PFSK-1 (cell line): ENCODE results near the gene SMIM10L2A. TPM values are rescaled to one million over a fixed set of nuclear protein-coding genes. Genes with fewer than 3 reads are reported as not detected.

Experiments used
- FOXP2 ChIP-seq: optimal IDR thresholded peaks from 2 replicates; pipeline ENCODE3; 2011; ENCODE audit warnings: borderline replicate concordance, control low read depth, inconsistent platforms; ENCODE audit not compliant: insufficient read depth; ENCODE audit errors: extremely low read length, extremely low read depth
- POLR2AphosphoS5 ChIP-seq: IDR thresholded peaks from 2 replicates; pipeline ENCODE4 v1.6.1; 2012; ENCODE audit warnings: low read depth, mild to moderate bottlenecking, control low read depth, low read length, moderate library complexity
- SIN3A ChIP-seq: IDR thresholded peaks from 2 replicates; pipeline ENCODE4 v1.6.1; 2012; ENCODE audit warnings: mild to moderate bottlenecking, low read length, moderate library complexity, borderline replicate concordance; ENCODE audit not compliant: insufficient read depth
- TAF1 ChIP-seq: IDR thresholded peaks from 2 replicates; pipeline ENCODE4 v1.6.1; 2012; ENCODE audit warnings: low read length, control low read depth, borderline replicate concordance; ENCODE audit not compliant: insufficient read depth
- polyA plus RNA-seq: library from polyadenylated mRNA; unstranded; fragments of >200 nt; gene quantifications from one replicate; pipeline ENCODE4 v1.2.1, GENCODE V29; 2012; ENCODE audit warnings: low read depth, missing spikeins; ENCODE audit not compliant: insufficient read length
- TF ChIP-seq, protein P1 (sequence below), 2 experiments: IDR thresholded peaks; 2 replicates each; pipeline versions ENCODE4 v1.6.1 to v1.8.0; 2011 to 2012; ENCODE audit warnings: low read depth in 2 of 2, low read length in 2 of 2, control low read depth in 1 of 2, inconsistent platforms in 1 of 2, mild to moderate bottlenecking in 1 of 2, moderate library complexity in 1 of 2; ENCODE audit not compliant: insufficient read depth in 1 of 2

SMIM10L2A gene
- polyA plus RNA-seq = not detected

- TF ChIP-seq POLR2AphosphoS5 (no peak), FOXP2 (no peak), TAF1 (no peak), SIN3A (no peak)
- TF ChIP-seq, protein P1, sequence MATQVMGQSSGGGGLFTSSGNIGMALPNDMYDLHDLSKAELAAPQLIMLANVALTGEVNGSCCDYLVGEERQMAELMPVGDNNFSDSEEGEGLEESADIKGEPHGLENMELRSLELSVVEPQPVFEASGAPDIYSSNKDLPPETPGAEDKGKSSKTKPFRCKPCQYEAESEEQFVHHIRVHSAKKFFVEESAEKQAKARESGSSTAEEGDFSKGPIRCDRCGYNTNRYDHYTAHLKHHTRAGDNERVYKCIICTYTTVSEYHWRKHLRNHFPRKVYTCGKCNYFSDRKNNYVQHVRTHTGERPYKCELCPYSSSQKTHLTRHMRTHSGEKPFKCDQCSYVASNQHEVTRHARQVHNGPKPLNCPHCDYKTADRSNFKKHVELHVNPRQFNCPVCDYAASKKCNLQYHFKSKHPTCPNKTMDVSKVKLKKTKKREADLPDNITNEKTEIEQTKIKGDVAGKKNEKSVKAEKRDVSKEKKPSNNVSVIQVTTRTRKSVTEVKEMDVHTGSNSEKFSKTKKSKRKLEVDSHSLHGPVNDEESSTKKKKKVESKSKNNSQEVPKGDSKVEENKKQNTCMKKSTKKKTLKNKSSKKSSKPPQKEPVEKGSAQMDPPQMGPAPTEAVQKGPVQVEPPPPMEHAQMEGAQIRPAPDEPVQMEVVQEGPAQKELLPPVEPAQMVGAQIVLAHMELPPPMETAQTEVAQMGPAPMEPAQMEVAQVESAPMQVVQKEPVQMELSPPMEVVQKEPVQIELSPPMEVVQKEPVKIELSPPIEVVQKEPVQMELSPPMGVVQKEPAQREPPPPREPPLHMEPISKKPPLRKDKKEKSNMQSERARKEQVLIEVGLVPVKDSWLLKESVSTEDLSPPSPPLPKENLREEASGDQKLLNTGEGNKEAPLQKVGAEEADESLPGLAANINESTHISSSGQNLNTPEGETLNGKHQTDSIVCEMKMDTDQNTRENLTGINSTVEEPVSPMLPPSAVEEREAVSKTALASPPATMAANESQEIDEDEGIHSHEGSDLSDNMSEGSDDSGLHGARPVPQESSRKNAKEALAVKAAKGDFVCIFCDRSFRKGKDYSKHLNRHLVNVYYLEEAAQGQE (IDR thresholded peaks at IDR 0.05; ENCODE audit: insufficient read depth in 1 of 2, low read depth in 2 of 2, low read length in 2 of 2) = no peak
Measured at GRCh38 chrX:135421932-135422809, at the start of gene SMIM10L2A. Gene SMIM10L2A (plus strand): TSS chrX:135421944. CDS start chrX:135422132, 188 bp downstream.

DNA sequence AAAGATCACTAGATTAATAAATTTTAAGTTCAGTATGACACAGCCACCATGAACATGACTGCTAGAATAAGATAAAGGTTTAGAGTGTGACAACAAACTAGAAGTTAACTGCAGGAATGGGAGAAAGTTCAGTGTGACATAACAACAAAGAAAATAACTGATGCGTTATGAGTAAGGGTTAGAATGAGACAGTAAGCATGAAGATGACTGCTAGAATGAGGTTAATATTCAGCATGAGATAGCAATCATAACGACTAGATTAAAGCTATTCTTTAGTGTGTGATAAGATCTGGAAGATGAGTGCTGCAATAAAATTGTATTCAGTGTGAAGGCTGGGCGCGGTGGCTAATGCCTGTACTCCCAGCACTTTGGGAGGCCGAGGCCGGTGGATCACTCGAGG is 48.4 kb upstream of the SMIM10L2A start:
- TF ChIP-seq TAF1 (no peak), FOXP2 (no peak), SIN3A (no peak), POLR2AphosphoS5 (no peak)
- TF ChIP-seq, protein P1 (IDR thresholded peaks at IDR 0.05; ENCODE audit: insufficient read depth in 1 of 2, low read depth in 2 of 2, low read length in 2 of 2) = no peak

- TF ChIP-seq TAF1 (no peak), POLR2AphosphoS5 (no peak), SIN3A (no peak), FOXP2 (no peak)
Measured at GRCh38 chrX:135382260-135382659, 39.5 kb upstream of the SMIM10L2A start.

DNA sequence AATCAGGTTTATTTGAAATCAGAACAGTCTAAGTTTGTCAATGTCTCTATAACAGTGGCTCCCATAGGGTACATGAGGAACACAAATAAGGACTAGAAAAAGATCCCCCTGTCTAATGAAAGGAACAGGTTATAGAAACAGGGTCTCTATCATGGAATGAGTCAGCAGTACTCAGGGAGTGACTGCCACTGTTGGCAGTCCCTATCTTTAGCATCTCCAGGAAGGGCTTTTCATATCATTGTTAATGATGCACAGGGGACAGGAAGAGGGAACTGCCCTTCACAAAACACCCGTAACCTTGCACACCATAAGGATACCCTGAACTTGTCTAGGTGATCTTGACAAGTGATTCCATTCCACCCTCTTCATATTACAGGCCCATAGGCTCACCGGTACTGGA is 38.5 kb upstream of the SMIM10L2A start:
- TF ChIP-seq FOXP2 (no peak), SIN3A (no peak), POLR2AphosphoS5 (no peak), TAF1 (no peak)
- TF ChIP-seq, protein P1 (IDR thresholded peaks at IDR 0.05; ENCODE audit: insufficient read depth in 1 of 2, low read depth in 2 of 2, low read length in 2 of 2) = no peak

GRCh38 chrX:135384161-135384836 is 37.4 kb upstream of the SMIM10L2A start:
- TF ChIP-seq SIN3A (no peak), FOXP2 (no peak), POLR2AphosphoS5 (no peak), TAF1 (no peak)
- TF ChIP-seq, protein P1 (IDR thresholded peaks at IDR 0.05; ENCODE audit: insufficient read depth in 1 of 2, low read depth in 2 of 2, low read length in 2 of 2) = no peak
